PFSK-1 (cell line): Measurements from ENCODE around the gene MRPL14.

Experiments used
- POLR2AphosphoS5 ChIP-seq: IDR thresholded peaks from 2 replicates; pipeline ENCODE4 v1.6.1; 2012; ENCODE audit warnings: low read depth, mild to moderate bottlenecking, control low read depth, low read length, moderate library complexity
- SIN3A ChIP-seq: IDR thresholded peaks from 2 replicates; pipeline ENCODE4 v1.6.1; 2012; ENCODE audit warnings: mild to moderate bottlenecking, low read length, moderate library complexity, borderline replicate concordance; ENCODE audit not compliant: insufficient read depth

DNA sequence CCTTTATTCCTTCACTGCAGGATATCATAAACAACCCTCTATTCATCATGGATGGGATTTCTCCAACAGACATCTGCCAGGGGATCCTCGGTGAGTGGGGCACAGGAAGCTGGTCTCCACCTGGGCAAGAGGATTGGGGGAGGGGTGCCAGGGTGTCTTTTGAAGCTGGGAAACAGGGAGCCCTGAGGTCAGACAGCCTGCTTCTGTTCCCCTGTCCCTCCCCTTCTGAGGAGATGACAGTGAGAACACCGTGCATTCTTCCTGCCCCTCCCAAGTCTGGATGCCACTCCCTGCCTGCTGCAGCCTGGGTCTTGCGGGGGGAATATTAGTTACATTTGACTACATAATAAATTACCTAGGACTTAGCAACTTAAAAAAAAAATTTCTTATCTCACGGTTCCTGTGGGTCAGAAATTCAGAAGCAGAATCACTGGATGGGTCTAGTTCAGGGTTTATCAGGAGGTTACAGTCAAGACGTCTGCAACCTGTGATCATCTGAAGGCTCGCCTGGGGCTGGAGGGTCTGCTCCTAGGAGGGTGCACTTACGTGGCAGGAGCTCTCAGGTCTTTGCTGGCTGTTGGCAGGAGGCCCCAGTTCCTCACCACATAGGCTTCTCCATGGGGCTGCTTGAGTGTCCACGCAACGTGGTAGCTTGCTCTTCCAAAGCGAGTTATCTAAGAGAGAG is 42.8 kb upstream of the MRPL14 start:
- TF ChIP-seq POLR2AphosphoS5: no peak
- no peak for TF ChIP-seq SIN3A
